HG03175 (cell line): ENCODE data around the gene PIK3C2B.

ENCODE experiments used
- ATAC-seq: cut with Tn5 transposase; IDR thresholded peaks from one replicate; pipeline ENCODE4 v1.9.1; 2021; ENCODE audit warnings: mild to moderate bottlenecking, moderate library complexity; ENCODE audit not compliant: unreplicated experiment

The PIK3C2B gene

DNA sequence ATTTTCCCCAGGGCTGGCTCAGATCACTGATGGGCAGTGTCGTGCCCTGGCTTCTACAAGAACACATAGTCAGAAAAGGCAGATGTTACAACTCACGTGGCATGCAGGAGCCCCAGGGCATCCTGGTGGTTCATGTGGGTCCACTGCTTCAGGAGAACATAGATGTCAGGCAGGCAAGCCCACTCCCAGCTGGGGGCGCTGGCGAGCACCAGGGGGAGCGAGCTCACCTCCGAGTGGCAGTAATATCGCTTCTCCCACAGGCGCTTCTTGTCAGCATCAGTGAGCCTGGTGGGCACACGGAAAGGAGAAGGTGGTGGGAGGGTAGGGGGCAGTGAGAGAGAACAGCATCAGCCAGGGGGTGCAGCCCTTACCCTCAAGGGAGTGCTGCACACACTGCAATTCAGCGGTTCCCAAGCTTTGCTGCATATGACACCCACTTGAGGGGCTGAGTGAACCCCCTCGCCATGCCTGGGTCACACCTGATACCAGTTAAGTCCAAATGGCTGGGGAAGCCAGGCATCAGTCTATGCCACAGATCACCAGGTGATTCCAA, 48.7 kb downstream of the PIK3C2B start:
- no peak for ATAC-seq
